ENCODE data around the gene MYH11. TPM values are rescaled to one million over a fixed set of nuclear protein-coding genes. Genes with fewer than 3 reads are reported as not detected.

Gene MYH11
- total RNA-seq, 6 experiments from 2014 or later = 1.5 to 3.9 (median 2.7) TPM

- no peaks in the 10 kb centered on the region for H3K27me3 ChIP-seq
- no peak overlapping the region for H3K27ac ChIP-seq
- no peak for TF ChIP-seq CTCF (IDR thresholded peaks at IDR 0.05)
- TF ChIP-seq POLR2A (IDR thresholded peaks at IDR 0.05) = no peak
- H3K4me3 ChIP-seq = no peak overlapping the region
- no peaks in the 10 kb centered on the region for H3K9me3 ChIP-seq
- DNase-seq (no peak), ATAC-seq (no peak)
- 87% methylated on average over 8 of the region's 12 CpGs for WGBS (ENCODE audit: insufficient coverage, low coverage, low lambda C conversion rate, missing lambda C conversion rate)
- no peaks in the 10 kb centered on the region for H3K36me3 ChIP-seq
- intact Hi-C loops (cut with DNase I) = no loop called here
- no peaks in the 10 kb centered on the region for H3K4me1 ChIP-seq
These were observed 2.3 kb upstream of the MYH11 start for GRCh38 chr16:15858921-15859668.

DNA sequence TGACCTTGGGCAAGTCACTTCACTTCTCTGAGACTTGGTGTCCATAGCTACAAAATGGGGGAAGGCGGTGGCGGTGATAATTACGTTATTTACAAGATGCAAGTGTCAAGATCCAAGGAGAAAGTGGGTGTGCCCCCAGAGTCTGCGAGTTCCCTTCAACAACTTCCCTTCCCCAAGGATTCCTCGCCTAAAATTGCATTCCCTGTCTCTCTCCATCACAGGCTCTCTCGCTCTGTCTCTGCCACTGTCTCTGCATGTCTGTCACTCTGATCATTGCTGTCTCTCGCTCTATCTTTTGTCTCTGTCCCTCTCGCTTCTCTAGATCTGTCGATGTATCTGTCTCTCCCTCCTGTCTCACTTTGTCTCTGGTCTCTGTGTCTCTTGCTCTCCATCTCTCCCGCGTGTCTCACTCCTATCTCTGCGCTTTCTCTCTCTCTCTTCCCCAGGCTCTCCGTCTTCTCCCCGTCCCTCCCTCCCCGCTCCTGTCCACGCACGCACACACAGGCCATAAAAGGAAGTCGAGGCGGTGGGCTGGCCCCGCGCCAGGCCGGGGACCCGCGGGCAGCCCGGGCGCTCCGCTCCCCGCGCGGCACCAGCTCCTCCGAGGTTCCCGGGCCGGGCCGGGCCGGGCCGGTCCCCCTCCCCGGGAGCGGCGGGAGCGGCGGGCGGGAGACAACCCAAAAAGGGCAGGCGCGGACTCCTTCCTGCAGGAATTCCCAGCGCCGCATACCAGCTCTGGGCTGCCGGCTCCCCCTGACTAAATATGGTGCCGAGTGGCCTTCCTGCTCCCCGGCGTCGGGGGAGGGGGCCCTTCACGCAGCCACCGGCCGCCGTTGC lies 1.1 kb upstream of the MYH11 start:
- TF ChIP-seq POLR2A (IDR thresholded peaks at IDR 0.05) (no peak), CTCF (IDR thresholded peaks at IDR 0.05) (no peak)
- H3K36me3 ChIP-seq = no peaks in the 10 kb centered on the region
- WGBS (ENCODE audit: insufficient coverage, low coverage, low lambda C conversion rate, missing lambda C conversion rate) = under 1% methylated on average over 16 of the region's 55 CpGs
- H3K27ac ChIP-seq = no peak overlapping the region
- peak in 3 of 4 donors; percentile 18 to 23 (median 19) for ATAC-seq
- H3K27me3 ChIP-seq = no peaks in the 10 kb centered on the region
- peak overlapping the region in 1 of 3 donors; percentile 14 for H3K4me3 ChIP-seq
- H3K9me3 ChIP-seq = no peaks in the 10 kb centered on the region
- peak in 1 of 3 donors; percentile 33 for DNase-seq
- no peaks in the 10 kb centered on the region for H3K4me1 ChIP-seq
- intact Hi-C loops (cut with DNase I) = no loop called here

DNA sequence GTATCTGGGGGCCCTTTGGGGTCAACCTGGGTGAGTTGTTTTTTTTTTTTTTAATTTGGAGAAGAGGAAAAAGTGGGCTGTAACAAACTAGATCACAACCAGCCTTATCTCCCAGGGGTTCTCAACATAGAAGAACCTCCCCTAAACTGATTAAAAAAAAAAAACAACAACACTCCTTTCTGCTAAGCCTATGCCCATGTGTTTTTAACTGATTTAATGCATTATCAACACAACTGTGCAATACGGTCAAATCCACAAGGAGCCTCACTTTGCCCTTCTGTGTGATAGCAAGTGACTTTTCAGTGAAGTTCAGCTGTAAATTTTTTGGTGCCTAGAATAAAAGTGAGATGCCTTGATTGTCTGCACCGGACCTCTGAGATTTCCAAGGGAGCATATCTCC lies 646 bp downstream of the MYH11 start:
- H3K4me3 ChIP-seq = no peak overlapping the region
- H3K27ac ChIP-seq = no peak overlapping the region
- 39% methylated on average over 2 of the region's 2 CpGs for WGBS (ENCODE audit: insufficient coverage, low coverage, low lambda C conversion rate, missing lambda C conversion rate)
- no peaks in the 10 kb centered on the region for H3K9me3 ChIP-seq
- ATAC-seq (no peak), DNase-seq (no peak)
- H3K36me3 ChIP-seq = no peaks in the 10 kb centered on the region
- H3K27me3 ChIP-seq = no peaks in the 10 kb centered on the region
- intact Hi-C loops (cut with DNase I) = no loop called here
- TF ChIP-seq POLR2A (IDR thresholded peaks at IDR 0.05) (no peak), CTCF (IDR thresholded peaks at IDR 0.05) (no peak)
- no peaks in the 10 kb centered on the region for H3K4me1 ChIP-seq

- Histone ChIP-seq H3K27ac (no peak overlapping the region), H3K4me3 (no peak overlapping the region), H3K36me3 (no peaks in the 10 kb centered on the region), H3K4me1 (no peaks in the 10 kb centered on the region), H3K9me3 (no peaks in the 10 kb centered on the region), H3K27me3 (no peaks in the 10 kb centered on the region)
- ATAC-seq (no peak), DNase-seq (no peak)
- 34% methylated on average over 5 of the region's 5 CpGs for WGBS (ENCODE audit: insufficient coverage, low coverage, low lambda C conversion rate, missing lambda C conversion rate)
- intact Hi-C loops (cut with DNase I) = no loop called here
- TF ChIP-seq CTCF (IDR thresholded peaks at IDR 0.05) = no peak
- no peak for TF ChIP-seq POLR2A (IDR thresholded peaks at IDR 0.05)
These were observed 1.2 kb downstream of the MYH11 start for GRCh38 chr16:15855704-15856003.
